ENCODE measurements around the gene AK9. TPM values are rescaled to one million over a fixed set of nuclear protein-coding genes. Genes with fewer than 3 reads are reported as not detected.

Gene AK9
- total and polyA plus RNA-seq, 7 donors = 2.8 to 23.3 (median 14.3) TPM

GRCh38 chr6:109490713-109491112, 200.3 kb downstream of the AK9 start:
- Histone ChIP-seq H3K4me3 (no peak overlapping the region), H3K36me3 (no peaks in the 10 kb centered on the region), H3K4me1 (no peaks in the 10 kb centered on the region), H3K27me3 (no peaks in the 10 kb centered on the region), H3K27ac (no peak overlapping the region), H3K9me3 (no peaks in the 10 kb centered on the region)
- 63 to 81% methylated on average over 2 of the region's 2 CpGs for WGBS, 2 donors
- no peak for DNase-seq
- TF ChIP-seq POLR2AphosphoS5 (IDR thresholded peaks at IDR 0.05) = no peak
- no peak for TF ChIP-seq POLR2A (IDR thresholded peaks at IDR 0.05)
- no peak for TF ChIP-seq EP300 (IDR thresholded peaks at IDR 0.05)
- TF ChIP-seq, protein P1, sequence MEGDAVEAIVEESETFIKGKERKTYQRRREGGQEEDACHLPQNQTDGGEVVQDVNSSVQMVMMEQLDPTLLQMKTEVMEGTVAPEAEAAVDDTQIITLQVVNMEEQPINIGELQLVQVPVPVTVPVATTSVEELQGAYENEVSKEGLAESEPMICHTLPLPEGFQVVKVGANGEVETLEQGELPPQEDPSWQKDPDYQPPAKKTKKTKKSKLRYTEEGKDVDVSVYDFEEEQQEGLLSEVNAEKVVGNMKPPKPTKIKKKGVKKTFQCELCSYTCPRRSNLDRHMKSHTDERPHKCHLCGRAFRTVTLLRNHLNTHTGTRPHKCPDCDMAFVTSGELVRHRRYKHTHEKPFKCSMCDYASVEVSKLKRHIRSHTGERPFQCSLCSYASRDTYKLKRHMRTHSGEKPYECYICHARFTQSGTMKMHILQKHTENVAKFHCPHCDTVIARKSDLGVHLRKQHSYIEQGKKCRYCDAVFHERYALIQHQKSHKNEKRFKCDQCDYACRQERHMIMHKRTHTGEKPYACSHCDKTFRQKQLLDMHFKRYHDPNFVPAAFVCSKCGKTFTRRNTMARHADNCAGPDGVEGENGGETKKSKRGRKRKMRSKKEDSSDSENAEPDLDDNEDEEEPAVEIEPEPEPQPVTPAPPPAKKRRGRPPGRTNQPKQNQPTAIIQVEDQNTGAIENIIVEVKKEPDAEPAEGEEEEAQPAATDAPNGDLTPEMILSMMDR (IDR thresholded peaks at IDR 0.05) = no peak
- intact Hi-C loops (cut with DNase I) = no loop called here

DNA sequence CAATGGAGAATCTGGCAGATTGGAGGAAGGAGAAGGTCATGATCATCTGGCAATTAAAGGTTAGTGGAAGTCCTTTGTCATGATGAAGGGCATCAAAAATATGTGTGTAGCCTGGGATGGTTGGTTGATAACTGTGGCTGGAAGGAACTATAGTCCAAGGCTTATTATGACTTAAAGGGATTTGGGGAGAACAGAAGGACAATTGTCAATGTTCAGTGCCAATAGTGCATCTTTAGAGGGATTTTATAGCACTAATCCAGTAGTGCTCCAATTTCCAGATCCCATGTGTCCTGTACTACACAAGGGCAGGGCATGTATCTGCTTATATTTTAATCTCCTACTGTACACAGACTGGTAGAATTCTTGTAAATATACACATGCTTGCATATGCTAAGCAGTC, 203.0 kb downstream of the AK9 start:
- no peaks in the 10 kb centered on the region for H3K4me1 ChIP-seq
- H3K4me3 ChIP-seq = no peak overlapping the region
- TF ChIP-seq POLR2A (IDR thresholded peaks at IDR 0.05) (no peak), POLR2AphosphoS5 (IDR thresholded peaks at IDR 0.05) (no peak), EP300 (IDR thresholded peaks at IDR 0.05) (no peak)
- TF ChIP-seq, protein P1 (IDR thresholded peaks at IDR 0.05) = no peak
- H3K27ac ChIP-seq = no peak overlapping the region
- no peaks in the 10 kb centered on the region for H3K27me3 ChIP-seq
- intact Hi-C loops (cut with DNase I) = no loop called here
- H3K36me3 ChIP-seq = no peaks in the 10 kb centered on the region
- H3K9me3 ChIP-seq = no peaks in the 10 kb centered on the region
- no peak for DNase-seq

- DNase-seq = no peak
- WGBS, 2 donors = 29 to 62% methylated on average over 1 of the region's 1 CpG
- Histone ChIP-seq H3K4me1 (peaks cover 3 to 16% (median 14%) of the 10 kb centered on the region in 4 donors), H3K36me3 (peaks cover 0 to 8% (median 0%) of the 10 kb centered on the region in 4 donors), H3K27ac (no peak overlapping the region), H3K4me3 (no peak overlapping the region), H3K27me3 (no peaks in the 10 kb centered on the region), H3K9me3 (no peaks in the 10 kb centered on the region)
- TF ChIP-seq EP300 (IDR thresholded peaks at IDR 0.05) (no peak), POLR2A (IDR thresholded peaks at IDR 0.05) (no peak), POLR2AphosphoS5 (IDR thresholded peaks at IDR 0.05) (no peak)
- TF ChIP-seq, protein P1 (IDR thresholded peaks at IDR 0.05) = no peak
- intact Hi-C loops (cut with DNase I) = no loop called here
Measured at GRCh38 chr6:109486068-109486467, 204.9 kb downstream of the AK9 start.

- intact Hi-C loops (cut with DNase I) = no loop called here
- 84 to 85% methylated on average over 3 of the region's 3 CpGs for WGBS, 2 donors
- Histone ChIP-seq H3K27ac (no peak overlapping the region), H3K4me3 (no peak overlapping the region), H3K4me1 (peaks cover 3 to 22% (median 21%) of the 10 kb centered on the region in 4 donors), H3K9me3 (no peaks in the 10 kb centered on the region), H3K27me3 (no peaks in the 10 kb centered on the region), H3K36me3 (peaks cover 0 to 14% (median 0%) of the 10 kb centered on the region in 4 donors)
- DNase-seq = no peak
- TF ChIP-seq EP300 (IDR thresholded peaks at IDR 0.05) (no peak), POLR2AphosphoS5 (IDR thresholded peaks at IDR 0.05) (no peak), POLR2A (IDR thresholded peaks at IDR 0.05) (no peak)
- TF ChIP-seq, protein P1 (IDR thresholded peaks at IDR 0.05) = no peak
Measured at GRCh38 chr6:109485266-109485935, 205.6 kb downstream of the AK9 start.
